NCI-H2081 (cell line): ENCODE measurements around the gene SLC39A9.

ENCODE experiments used
- DNase-seq, 2 experiments: peaks; one replicate each; lab custom pipeline; 2025; lab: John Stamatoyannopoulos, UW

SLC39A9 gene

DNA sequence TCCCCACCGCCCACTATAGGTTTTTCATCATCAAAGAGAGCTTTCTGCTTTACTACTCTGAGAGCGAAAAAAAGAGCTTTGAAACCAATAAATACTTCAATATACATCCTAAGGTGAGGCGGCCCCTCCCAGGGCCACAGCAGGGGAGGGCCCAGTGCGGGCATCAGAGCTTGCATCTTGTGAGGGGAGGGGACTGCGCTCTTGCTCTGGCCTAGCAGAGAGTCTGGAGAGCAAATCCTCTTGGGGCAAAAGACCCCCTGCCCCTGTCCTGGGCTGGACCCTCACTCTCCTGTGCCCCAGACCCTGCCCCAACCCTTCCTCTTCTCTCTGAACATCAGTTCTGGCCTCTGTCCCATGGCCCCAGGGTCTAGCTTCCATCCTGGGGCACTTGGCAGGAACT, 101.6 kb downstream of the SLC39A9 start:
- no peak for DNase-seq

DNA sequence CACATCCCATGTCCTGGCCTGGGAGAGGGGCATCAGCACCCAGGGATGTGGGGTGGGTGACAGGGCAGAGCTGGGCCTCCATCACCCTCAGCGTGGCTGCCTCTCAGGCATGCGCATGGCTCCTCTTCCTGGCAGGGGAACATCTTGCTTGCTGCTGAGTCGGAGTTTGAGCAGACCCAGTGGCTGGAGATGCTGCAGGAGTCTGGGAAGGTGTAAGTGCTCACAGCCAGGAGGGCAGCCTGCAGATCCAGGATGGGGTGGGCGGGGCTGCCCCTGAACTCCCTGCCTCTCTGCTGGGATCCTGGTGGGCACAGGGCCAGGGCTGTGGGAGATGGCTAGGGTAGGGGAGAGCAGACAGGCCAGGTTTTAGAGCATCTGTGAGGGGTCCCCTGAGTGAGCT, 102.2 kb downstream of the SLC39A9 start:
- DNase-seq: peak in 1 of 2 experiments; percentile 4

DNA sequence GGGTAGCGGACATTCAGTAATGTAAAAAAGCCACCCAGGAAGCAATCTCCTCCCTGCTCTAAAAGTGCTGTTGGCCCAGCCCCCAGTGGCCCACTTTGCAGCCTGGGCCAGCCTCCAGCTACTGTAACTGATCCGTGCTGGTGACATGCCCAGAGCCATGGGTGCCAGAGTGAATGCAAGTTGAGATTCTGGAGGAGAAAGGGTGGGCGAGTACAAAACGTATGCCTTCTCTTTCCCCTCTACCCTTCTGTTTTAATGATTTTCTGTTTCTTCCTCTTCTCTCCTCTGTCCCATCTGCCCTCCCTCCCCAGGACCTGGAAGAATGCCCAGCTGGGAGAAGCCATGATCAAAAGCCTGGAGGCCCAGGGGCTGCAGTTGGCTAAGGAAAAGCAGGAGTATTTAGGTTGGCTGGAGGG, 102.9 kb downstream of the SLC39A9 start:
- peak; percentile 62 to 77 for DNase-seq

DNA sequence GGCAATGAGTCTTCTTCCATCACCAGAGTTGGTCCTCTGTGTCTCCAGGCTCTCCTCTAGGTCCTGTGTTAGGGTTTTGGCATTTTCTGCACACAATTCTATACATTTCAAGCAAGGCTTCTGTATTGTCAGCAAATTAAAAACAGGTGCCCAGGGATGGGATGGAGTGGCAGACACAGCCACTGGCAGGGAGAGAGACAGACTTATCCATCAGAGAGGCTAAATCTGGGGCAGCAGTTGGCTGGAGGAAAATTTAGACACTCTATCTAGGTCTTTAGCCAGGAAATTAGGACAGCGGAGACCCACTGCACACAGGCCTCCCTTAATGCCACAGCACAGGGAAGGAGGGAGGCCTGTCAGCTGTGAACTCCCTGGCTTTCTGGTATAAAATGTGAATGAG, 106.3 kb downstream of the SLC39A9 start:
- no peak for DNase-seq

DNA sequence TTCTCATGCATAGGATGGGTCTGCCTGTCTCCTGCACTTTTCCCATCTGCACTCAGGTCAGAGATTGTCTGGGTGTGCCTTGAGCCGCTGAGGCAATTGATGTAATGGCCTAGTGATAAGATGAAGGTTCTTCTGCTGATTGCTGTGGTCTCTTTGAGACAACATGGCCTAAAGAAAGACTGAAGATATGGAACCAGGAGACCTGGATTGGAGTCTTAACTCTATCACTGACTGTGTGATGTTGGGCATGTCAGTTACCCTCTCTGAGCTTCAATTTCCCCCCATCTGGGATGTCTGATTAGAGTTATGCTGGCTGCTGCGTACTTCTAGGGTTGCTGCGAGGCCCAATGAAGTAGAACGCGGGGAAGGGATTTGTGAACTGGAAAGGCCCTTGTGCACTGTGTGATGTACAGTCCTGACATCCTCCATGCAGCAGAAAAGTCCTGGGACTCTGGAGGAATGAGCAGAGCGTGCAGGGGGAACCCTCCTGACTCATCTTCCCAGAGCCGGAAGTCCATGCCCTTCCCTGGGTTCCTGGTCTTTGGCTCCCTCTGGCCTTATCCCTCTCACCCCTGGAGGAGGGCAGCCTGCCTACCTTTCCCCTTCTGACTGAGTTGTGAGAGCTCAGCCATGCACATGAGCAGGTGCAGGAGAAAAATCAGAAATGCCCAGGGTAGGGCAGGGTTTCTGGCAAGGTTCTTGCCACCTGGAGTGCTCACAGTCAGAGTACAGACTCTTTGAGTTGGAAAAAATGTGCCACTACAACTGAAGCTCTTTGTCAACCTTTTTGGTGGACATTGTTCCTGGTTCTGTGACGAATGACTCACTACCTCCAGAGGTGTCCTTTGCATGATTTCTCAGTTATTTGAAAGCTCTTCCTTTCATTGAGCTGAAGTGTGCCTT, 107.1 kb downstream of the SLC39A9 start:
- peak in 1 of 2 experiments; percentile 40 for DNase-seq

DNA sequence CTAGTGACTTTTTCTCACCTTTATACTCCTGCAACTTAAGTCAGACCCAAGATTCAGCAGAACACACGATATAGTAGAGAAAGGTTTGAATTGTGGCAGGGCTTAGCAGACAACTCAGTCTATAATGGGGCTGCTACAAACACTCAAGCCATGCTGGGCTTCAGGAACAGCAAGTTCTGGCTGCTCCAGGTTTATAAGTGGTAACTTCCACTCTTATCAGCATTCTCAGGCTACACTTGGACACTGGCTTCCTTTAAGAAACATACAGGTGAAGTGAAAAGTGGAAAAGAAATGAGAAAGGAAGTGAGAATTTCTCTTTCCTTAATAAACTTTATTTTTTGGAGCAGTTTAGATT, 107.7 kb downstream of the SLC39A9 start:
- no peak for DNase-seq
